Stimulated activated CD4-positive, alpha-beta T cell treated with anti-CD3 and anti-CD28 coated beads, Interleukin-4, amount 100 ng/mL, for 1 hour (primary cell): ENCODE measurements around the gene FADS3.
"Not testable (repeated sequence)": the region's sequence is repeated elsewhere in the genome, so short reads cannot be mapped to it uniquely, and the experiment has no call there.

Source experiments
- DNase-seq: peaks from one replicate; pipeline ENCODE4 v3.0.0-alpha.2; 2020

The FADS3 gene

DNA sequence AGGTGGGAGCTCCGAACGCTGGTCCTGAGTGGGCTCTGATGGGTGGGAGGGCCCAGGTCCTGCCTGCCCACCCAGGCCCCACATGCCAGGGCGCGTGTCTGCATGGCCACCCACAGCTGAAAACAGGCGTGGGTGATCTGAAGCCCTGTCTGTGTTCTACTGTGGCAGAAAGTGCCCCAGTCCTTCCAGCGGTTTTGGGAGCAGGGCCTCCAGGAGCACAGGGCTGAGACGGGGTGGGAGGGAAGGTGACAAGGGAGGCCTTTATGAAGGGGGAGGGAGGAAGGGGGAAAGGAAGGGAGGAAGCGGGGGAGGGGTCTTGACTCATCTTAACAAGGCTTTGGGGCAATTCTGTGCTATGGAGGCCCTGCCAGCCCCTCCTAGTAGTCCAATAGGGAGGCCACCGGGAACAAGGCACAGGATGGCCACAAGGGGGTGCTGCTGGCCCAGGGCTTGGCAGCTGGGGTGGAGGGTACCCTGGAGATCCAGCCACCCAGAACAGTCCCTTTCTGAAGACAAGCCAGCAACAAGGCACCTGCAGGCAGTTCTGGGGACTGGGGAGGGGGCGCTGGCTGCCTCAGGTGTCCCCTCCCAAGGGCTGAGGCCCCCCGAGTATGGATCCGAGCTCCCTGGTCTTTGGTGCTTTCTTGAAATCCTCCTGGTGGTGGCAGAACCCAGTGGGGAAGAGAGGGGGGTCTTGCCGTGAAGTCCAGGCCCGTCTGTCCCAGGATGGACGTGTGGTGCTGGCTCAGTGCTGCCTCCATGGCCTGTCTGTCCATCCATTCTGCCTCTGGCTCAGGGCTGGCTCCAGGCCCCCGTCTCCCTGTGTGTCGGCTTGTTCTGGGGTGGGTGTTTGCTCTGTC lies 6.3 kb upstream of the FADS3 start:
- DNase-seq, result peak; percentile 79

DNA sequence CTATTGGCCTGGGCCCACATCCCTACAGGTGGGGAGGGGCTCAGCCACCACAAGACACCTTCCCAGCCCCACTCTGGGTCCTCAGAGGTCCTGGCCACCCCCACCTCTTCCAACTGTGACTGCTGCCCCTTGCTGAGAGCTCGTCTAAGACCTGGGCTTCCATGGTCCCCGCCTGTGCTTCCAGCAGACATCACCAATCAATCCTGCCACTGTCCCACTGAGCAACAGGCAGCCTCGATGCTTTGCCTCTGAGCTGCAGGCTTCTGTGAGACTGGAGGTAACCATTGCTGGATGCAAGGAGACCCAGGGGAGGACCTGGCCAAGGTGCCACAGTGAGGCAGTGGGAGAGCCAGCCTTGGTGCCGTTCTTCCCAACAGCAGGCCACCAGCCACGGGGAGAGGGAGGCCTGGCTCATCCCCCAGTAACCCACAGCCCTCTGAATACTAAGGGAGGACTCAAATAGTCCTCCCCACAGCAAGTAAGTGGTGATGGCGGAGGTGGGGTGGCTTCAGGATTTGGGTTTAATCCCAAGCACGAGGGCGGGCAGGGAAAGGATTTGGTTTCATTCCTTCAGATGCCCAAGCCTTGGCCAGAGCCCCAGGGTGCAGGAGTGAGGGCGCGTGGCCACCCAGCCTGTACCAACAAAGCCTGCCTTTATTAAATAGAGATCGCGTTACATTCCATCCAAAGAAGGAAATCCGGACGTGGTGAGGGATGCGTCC lies 5.5 kb upstream of the FADS3 start:
- DNase-seq, result no peak

DNA sequence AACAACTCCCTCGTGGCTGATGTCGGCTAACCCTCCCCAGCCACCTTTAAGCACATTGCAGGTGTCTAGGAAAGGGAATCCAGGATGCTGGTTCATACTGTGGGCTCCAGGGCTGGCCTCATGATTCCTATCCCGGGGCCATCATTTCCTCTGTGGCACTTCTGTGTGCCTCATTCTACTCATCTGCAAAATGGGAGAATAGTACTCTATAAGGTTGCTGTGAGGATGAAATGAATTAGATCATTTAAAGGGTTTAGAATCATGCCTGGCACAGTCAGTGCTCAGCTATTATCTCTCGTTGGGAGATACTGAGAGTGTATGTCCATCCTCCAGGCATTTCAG lies 4.3 kb upstream of the FADS3 start:
- DNase-seq, result no peak

DNA sequence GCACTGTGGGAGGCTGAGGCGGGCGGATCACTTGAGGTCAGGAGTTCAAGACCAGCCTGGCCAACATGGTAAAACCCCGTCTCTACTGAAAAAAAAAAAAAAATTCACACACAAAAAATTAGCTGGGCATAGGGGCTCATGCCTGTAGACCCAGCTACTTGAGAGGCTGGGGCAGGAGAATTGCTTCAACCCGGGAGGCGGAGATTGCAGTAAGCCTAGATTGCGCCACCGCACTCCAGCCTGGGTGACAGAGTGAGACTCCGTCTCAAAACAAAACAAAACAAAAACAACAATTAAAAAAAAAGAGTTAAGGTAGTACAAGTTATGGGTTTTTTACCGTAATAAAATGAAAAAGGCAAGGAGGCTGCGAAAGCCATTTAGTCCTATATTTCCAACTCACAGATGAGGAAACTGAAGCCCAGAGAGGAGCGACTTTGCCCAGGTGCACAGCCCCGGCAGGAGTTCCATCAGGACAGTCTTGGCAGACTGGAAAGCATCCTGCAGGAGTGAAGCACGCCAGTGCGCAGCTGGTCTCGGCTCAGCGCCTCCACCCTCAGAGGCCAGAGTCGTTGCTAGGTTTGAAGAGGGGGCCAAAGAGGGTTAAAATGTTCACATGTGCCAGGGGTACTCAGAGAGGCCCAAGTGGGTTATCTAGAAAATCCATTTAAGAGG lies 3.8 kb upstream of the FADS3 start:
- no peak for DNase-seq

DNA sequence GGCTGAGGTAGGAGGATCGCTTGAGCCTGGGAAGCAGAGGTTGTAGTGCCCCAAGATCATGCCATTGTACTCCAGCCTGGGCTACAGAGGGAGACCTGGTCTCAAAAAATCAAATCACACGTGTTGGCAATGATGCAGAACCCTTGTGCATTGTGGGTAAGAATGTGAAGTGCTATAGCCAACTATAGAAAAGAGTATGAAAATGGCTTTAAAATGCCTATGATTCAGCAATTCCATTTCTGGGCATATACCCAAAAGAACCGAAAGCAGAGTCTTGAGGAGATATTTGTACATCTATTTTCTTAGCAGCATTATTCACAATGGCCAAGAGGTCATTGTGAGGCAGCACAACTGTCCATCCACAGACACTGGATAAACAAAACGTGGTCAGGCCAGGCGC lies 2.6 kb upstream of the FADS3 start:
- DNase-seq, result no peak

DNA sequence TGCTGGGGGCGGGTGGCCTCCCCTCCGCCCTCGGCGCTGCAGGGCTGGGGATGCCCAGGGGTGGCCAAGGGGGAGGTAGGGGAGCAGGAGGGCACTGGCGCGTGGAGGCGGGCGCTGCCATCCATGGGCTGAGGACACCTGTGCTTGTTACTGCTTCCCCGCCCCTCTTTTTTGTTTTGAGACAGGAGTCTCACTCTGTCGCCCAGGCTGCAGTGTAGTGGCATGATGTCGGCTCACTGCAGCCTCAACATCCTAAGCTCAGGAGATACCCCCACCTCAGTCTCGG lies 683 bp upstream of the FADS3 start:
- DNase-seq, result no peak

DNA sequence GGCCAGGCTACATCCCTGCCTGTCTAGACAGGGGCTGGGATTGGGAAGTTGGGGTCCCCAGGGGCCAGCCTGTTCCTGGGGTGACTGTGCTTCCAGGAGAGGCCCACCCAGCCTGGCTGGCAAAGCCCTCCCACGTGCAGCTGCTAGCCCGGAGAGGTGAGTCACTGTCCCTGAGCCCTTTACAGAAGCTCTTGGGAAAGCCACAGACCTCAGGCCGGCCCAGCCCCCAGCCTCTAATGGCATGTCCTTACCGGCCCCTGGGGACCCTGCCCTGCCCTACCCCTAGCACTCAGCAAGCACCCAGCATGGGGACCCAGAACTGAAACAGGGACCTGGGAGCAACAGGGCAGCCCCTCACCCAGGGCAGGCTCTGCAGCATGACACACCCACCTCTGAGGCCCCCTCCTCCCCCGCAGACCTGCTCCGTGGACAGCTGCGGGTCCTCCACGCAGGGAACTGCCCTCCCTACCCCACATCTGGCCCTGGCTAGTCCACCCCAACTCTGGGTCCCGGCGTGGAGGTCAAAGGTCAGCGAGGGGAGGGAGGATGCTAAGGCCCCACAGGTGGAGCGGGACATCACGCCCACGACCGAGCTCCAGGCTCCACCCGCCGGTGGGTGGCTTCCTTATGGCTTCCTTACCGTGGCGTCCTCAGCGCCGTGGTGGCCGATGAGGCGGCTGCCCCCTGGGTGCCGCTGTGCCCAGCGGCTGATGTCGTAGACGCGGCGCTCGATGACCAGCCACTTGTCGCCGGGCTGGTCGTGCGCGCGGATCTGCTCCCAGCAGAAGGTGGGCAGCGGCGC lies 615 bp downstream of the FADS3 start:
- DNase-seq, result peak; percentile 32

GRCh38 chr11:61889831-61890230 lies 1.5 kb downstream of the FADS3 start:
- DNase-seq, result no peak

DNA sequence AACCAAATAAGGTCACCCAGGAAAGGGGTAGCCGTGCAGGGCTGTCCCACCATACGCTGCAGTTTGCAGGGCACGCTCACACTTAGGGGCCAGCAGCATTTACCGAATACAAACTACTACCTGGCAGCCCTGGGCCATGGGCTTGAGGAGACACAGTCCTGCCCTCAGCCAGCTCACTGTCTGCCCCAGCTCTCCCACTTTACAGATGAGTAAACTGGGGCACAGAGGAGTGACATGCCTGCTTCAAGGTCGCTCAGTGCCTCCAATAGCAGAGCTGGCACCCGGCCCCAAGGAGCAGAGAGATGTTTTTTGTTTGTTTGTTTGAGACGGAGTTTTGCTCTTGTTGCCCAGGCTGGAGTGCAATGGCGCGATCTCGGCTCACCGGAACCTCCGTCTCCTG lies 2.8 kb downstream of the FADS3 start:
- no peak for DNase-seq

- DNase-seq, result no peak
These were observed 3.4 kb downstream of the FADS3 start for GRCh38 chr11:61887839-61888494.

DNA sequence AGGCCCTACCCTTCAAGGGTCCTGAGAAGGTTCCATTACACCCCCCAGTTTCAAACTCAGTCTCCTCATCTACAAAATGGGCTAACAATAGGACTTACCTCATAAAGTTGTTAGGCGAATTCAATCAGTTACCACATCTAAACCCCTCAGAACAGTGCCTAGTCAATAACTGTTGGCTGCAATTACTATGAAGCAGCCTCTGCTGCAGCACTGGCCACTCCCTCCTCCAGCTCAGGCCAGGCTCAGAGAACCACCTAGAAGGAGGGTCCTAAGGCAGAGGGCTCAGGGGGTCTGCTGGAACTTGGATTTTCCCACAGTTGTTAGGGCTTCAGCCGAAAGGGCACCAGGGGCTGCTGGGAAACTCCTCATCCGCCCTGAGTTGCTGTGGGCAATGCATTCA lies 4.7 kb downstream of the FADS3 start:
- DNase-seq, result no peak

DNA sequence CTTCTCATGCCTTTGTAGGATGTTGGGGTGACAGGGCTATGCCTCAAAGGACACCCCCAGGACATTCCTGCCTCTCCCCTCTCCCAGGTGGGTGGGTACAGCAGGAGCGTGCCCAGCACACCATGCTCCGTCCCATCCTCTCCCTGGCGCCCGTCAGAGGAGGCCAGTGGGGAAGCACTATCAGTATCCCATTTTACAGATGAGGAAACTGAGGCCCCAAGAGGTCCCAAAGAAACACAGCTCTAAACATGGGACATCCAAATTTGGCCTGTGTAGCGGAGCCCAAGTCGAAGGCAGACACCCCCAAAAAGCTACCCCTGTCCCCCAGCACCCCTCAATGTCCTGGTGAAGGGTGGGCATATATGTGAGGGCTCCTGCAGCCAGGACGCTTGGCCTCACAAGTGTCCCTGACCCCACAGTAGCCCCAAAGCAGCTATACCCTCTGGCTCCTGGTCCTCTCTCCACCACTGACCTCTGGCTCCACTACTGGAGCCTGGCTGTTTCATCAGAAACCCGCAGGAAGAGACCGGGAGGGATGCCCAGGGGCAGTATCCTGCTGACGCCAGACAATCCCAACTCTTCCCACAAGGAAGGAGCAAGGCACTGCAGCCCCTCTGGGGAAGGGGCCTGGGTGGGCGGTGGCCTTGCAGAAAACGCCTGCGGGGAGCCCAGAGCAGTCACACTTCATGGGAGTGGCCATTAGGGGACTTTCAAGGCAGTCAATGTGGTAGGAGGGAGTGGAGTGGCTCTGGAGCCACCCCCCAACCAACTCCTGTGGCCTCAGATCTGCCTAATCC lies 5.4 kb downstream of the FADS3 start:
- DNase-seq, result no peak

DNA sequence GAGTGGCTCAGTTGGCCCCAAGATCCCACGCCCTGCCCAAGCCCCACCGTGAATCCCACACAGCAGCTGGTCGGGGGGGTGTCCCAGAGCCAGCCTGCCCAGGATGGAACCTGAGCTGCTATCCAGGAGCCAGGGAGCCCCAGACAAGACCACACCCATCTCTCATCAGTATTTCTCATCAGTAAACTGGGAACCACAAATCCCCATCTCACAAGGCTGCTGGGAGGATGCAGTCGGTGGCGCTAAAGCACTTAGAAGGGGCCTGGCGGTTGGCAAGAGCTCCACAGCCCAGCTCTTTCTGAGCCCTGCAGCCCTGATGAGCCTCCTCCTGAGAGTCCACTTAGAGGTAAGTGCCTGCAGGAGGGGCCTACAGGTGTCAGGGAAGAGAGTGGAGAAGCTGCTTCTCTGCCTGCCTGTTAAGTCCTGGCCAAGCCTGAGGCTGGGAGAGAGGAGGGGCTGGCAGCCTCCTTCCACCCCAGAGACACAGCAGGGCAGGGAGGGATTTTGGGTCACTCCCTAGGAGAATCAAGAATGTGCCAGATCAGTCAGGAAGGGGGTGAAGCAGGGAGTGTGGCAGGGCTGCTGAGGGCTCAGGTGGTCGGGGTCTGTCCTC lies 6.1 kb downstream of the FADS3 start:
- no peak for DNase-seq

GRCh38 chr11:61883947-61884346 lies 7.4 kb downstream of the FADS3 start:
- DNase-seq, result no peak

DNA sequence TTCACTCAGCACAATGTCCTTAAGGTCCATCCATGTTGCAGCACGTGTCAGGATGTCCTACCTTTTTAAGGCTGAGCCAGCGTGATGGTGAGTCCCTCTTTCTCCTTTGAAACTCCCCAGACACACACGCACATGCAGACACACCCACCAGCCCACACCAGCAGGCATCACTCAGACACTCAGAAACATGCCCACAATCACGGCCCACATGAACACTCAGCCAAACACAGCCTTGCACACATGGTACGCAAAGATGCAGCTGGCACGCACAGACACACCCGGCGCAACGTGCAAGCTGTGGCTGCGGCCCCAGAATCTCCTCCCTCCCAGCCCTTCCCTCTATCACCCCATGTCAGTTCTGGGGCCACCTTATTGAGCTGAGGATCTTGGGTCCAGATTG lies 8.0 kb downstream of the FADS3 start:
- DNase-seq, result no peak

GRCh38 chr11:61882879-61883278 lies 8.5 kb downstream of the FADS3 start:
- no peak for DNase-seq

DNA sequence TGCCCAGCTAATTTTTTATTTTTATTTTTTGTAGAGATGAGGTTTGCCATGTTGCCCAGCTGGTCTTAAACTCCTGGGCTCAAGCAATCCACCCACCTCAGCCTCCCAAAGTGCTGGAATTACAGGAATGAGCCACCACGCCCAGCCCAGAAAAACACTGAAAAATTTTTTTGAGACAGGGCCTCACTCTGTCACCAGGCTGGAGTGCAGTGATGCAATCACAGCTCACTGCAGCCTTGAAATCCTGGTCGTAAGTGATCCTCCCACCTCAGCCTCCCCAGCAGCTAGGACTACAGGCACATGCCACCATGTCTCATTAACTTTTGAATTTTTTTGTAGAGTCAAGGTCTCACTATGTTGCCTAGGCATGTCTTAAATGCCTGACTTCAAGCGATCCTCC lies 9.1 kb downstream of the FADS3 start:
- DNase-seq, result not testable (repeated sequence)

DNA sequence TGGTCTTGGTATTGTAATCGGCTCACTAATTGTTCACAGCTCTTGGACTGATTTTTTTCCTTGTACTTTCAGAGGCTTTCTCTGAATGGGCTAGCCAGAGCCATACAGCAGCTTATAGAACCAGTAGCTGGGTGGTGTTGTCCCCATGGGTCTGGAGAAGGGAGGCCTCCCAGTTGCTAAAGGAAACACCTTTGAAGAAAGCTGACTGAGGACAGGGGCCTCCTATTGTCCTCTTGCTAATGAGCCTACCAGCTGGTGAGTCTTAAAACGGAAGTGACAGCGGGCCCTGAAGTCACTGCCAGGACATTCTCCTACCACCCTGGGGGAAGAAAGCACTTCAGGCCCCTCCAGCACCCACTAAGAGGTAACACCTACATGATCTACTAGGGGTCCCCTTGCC lies 9.9 kb downstream of the FADS3 start:
- DNase-seq, result no peak

DNA sequence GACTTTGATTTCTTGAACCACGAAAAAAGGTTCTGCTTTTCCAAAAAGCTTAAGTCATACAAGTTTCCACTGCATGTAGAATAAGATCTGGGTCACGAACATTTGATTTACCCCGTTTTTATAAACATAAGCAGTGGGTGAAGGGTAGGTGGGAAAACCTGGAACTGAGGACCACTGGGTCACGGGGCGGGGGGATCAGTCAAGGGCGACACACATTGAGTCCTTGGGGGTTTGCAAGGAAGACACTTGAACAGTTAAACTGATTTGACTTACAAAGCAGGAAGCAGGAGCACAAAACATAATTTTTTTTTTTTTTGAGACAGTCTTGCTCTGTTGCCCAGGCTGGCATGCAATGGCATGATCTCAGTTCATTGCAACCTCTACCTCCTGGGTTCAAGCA lies 10.9 kb downstream of the FADS3 start:
- DNase-seq, result no peak

DNA sequence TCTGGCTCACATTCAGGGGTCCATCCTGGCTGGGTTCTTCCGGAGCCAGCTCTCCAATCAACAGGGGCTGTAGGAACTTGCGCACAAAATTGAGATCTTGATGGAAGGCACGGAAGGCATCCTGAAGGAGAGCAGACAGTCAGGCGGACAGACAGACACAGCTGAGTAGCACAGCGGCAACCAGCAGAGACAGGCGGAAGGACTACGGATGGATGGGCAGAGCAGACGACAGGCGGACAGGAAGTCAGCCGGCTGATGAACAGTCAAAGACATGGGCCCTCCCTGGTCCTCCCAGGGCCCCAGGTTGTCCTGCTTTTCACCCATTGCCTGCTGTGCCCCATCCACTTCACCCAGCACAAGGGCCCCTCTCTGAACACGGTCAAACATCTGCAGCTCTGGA lies 11.3 kb downstream of the FADS3 start:
- no peak for DNase-seq

GRCh38 chr11:61879152-61879551 lies 12.2 kb downstream of the FADS3 start:
- DNase-seq, result no peak

DNA sequence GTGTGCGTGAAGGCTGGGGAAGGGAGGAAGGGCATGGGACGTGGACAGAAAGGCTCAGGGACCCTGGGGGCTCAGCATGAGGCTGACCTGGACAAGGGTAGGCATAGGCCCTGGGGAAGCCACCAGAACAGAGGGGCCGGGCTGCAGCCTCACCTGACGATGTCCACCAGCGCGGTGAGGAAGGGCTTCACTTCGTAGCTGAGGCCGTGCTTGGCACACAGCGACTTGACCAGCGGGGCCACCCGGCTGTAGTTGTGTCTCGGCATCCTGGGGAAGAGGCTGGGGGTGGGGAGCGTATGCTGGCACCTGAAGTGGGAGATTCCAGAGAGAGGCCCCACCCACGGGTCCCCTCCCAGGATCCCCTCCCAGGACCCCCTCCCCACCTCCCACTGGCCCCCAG lies 15.6 kb downstream of the FADS3 start:
- no peak for DNase-seq
